Measurements from ENCODE around the gene ZNF436. TPM values are rescaled to one million over a fixed set of nuclear protein-coding genes. Genes with fewer than 3 reads are reported as not detected.

The ZNF436 gene
- total RNA-seq, 1 donor from 2014 or later: 11.8 TPM

GRCh38 chr1:23402286-23403037, 32.8 kb upstream of the ZNF436 start:
- Histone ChIP-seq H3K9me3 (replicated peaks) (no peaks in the 10 kb centered on the region), H3K4me3 (no peak overlapping the region), H3K27ac (replicated peaks) (peak overlapping the region; percentile 72), H3K36me3 (no peaks in the 10 kb centered on the region), H3K4me1 (peaks cover 83% of the 10 kb centered on the region), H3K27me3 (ENCODE audit: low read depth) (no peaks in the 10 kb centered on the region)
- intact Hi-C loops (cut with micrococcal nuclease): loop anchor here (10.0 kb wide), 1 partner anchor 58 kb away; the partner anchor contains the start of gene HNRNPR
- DNase-seq: no peak
- no peak for TF ChIP-seq CTCF (IDR thresholded peaks at IDR 0.05; ENCODE audit: borderline replicate concordance)

- intact Hi-C loops (cut with micrococcal nuclease): loop anchor here (10.0 kb wide), 1 partner anchor 57 kb away; the partner anchor contains the start of gene HNRNPR
- Histone ChIP-seq H3K9me3 (replicated peaks) (no peaks in the 10 kb centered on the region), H3K27ac (replicated peaks) (peak overlapping the region; percentile 64), H3K36me3 (no peaks in the 10 kb centered on the region), H3K27me3 (ENCODE audit: low read depth) (no peaks in the 10 kb centered on the region), H3K4me3 (no peak overlapping the region), H3K4me1 (peaks cover 78% of the 10 kb centered on the region)
- DNase-seq: no peak
- TF ChIP-seq CTCF (IDR thresholded peaks at IDR 0.05; ENCODE audit: borderline replicate concordance): no peak
Observed at GRCh38 chr1:23401313-23401712, 31.7 kb upstream of the ZNF436 start.

GRCh38 chr1:23400324-23401114, 30.9 kb upstream of the ZNF436 start:
- no peak for TF ChIP-seq CTCF (IDR thresholded peaks at IDR 0.05; ENCODE audit: borderline replicate concordance)

GRCh38 chr1:23399229-23399628, 29.6 kb upstream of the ZNF436 start:
- no peak overlapping the region for H3K4me3 ChIP-seq
- no peaks in the 10 kb centered on the region for H3K27me3 ChIP-seq (ENCODE audit: low read depth)
- no peak overlapping the region for H3K27ac ChIP-seq (replicated peaks)
- no peak for DNase-seq
- intact Hi-C loops (cut with micrococcal nuclease): no loop called here
- H3K4me1 ChIP-seq: peaks cover 79% of the 10 kb centered on the region
- no peak for TF ChIP-seq CTCF (IDR thresholded peaks at IDR 0.05; ENCODE audit: borderline replicate concordance)
- no peaks in the 10 kb centered on the region for H3K36me3 ChIP-seq
- H3K9me3 ChIP-seq (replicated peaks): no peaks in the 10 kb centered on the region

More at GRCh38 chr1:23400324-23401114, 30.9 kb upstream of the ZNF436 start:
- no peak for DNase-seq
- H3K36me3 ChIP-seq: no peaks in the 10 kb centered on the region
- peak overlapping the region; percentile 64 for H3K27ac ChIP-seq (replicated peaks)
- peaks cover 76% of the 10 kb centered on the region for H3K4me1 ChIP-seq
- no peaks in the 10 kb centered on the region for H3K9me3 ChIP-seq (replicated peaks)
- intact Hi-C loops (cut with micrococcal nuclease): loop anchor here (10.0 kb wide), 1 partner anchor 56 kb away; the partner anchor contains the start of gene HNRNPR
- H3K27me3 ChIP-seq (ENCODE audit: low read depth): no peaks in the 10 kb centered on the region
- no peak overlapping the region for H3K4me3 ChIP-seq

DNA sequence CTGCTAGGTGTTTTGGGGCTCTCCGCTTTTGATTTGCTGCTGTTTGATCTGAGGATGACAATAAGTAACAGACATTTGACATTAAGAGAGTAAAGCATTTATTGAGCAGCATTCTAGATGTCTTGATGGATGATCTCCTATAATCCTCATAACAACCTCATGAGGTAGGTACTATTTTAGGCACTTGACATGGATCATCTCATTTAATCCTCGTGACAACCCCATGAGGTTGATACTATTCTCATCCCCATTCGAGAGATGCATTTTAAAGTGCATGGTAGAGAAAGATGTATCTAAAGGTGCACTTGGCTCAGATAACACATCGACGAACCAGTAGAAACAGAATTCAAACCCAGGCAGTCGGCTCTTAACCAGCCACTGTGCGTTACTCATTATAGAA, 28.3 kb upstream of the ZNF436 start:
- TF ChIP-seq CTCF (IDR thresholded peaks at IDR 0.05; ENCODE audit: borderline replicate concordance): no peak
- peaks cover 79% of the 10 kb centered on the region for H3K4me1 ChIP-seq

More for the DNA sequence above, 28.3 kb upstream of the ZNF436 start:
- no peaks in the 10 kb centered on the region for H3K36me3 ChIP-seq
- intact Hi-C loops (cut with micrococcal nuclease): no loop called here
- H3K27me3 ChIP-seq (ENCODE audit: low read depth): no peaks in the 10 kb centered on the region
- no peaks in the 10 kb centered on the region for H3K9me3 ChIP-seq (replicated peaks)
- no peak overlapping the region for H3K4me3 ChIP-seq
- no peak for DNase-seq
- H3K27ac ChIP-seq (replicated peaks): no peak overlapping the region
